ENCODE data around the gene SLX1A.

DNA sequence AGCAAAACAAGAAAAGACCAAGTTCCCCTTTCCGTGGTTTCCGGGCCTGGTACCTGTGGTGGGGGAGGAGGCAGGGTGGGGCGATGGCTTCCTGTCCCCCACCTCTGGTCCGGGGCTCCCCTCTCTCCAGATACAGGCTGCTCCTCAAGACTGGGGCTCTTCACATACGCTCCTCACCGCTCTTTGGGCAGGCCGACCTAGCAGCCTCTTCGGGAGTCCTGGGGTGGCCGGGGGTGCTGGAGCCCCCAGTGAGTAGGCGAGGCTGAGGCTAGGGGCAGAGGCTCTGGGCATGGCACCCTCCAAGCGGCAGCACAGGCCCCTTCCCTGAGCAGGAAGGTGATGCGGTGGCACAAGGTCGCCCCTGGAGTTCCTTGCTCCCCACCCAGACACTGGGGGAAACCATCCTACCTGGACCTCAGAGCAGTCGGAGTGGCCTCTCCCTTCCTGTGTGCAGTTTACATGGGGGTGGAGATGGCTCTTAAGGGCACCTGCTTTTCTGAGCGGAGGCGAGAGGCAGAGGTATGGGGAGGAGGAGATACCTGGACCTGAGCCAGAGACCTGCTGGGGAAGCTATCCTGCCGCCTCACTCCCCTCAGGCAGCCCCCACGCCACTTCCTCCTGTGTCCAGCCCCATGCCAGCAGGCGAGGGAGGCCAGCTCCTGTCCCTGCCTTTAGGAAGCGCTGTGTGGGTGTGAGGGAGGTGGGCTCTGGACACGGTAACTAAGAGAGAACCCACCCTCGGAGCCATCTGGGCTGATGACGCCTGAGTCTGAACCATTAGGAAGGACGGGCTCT lies 9.4 kb upstream of the SLX1A start:
- no peak for TF ChIP-seq CTCF (IDR thresholded peaks at IDR 0.05)
- TF ChIP-seq POLR2A (IDR thresholded peaks at IDR 0.05) = peak; percentile 11 to 16
